Effector CD4-positive, alpha-beta T cell (primary cell): Measurements from ENCODE around the gene KDSR.

Source experiments
- DNase-seq: peaks from one replicate; pipeline ENCODE4 v3.0.0-alpha.2; 2020

Gene KDSR

DNA sequence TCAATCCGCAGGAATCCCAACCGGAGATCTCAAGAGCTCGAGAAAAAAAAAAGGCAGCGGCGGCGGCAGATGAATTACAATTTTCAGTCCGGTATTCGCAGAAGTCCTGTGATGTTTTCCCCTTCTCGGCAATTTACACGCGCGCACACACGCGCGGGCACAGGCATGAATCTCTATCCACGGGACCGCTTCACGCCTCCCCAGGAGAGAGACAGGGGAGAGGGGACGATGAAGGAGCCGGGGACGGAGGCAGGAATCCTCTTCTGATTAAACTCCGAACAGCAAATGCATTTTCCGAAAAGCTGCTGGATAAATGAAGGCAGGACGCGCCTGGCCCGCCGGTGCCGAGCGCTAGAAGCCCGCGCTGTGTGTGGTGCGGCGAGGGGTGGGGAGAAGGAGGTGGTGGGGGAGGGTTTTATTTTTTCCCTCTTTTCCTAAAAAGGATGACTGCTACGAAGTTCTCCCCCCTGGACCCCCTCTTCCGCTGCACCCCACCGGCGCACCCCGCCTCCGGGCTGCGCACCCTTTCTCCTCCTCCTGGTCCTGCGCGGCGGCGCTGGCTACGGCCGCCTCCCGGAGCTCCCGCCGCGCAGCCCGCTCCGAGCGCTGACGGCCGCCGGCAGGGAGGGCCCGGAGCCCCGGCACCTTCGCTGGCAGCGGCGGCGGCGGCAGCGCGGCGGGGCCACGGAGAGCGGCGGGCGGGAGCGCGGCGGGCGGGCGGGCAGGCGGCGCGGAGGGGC lies 47.5 kb downstream of the KDSR start, which contains the start of gene BCL2:
TSS of gene BCL2 (minus strand) at position 387 of the 740 bp plus-strand sequence.
- DNase-seq = no peak

DNA sequence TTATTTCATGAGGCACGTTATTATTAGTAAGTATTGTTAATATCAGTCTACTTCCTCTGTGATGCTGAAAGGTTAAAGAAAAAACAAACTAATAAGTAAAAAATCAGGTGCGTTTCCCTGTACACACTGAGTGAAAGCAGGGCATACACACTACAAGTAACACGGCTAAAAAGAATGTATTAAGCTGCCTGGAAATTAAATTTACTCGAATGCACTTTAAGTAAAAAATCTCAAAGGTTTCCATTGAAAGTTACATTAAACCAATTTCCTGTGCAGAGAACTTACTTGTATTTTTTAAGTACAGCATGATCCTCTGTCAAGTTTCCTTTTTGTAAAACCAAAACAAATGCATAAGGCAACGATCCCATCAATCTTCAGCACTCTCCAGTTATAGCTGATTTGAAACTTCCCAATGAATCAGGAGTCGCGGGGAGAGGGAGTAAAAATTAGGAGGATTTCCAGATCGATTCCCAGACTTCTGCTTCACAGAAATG lies 48.1 kb downstream of the KDSR start:
- no peak for DNase-seq

- DNase-seq = peak; percentile 70
These were observed 48.8 kb downstream of the KDSR start for GRCh38 chr18:63317982-63318888.

GRCh38 chr18:63317556-63317946 lies 49.5 kb downstream of the KDSR start:
- DNase-seq = no peak

DNA sequence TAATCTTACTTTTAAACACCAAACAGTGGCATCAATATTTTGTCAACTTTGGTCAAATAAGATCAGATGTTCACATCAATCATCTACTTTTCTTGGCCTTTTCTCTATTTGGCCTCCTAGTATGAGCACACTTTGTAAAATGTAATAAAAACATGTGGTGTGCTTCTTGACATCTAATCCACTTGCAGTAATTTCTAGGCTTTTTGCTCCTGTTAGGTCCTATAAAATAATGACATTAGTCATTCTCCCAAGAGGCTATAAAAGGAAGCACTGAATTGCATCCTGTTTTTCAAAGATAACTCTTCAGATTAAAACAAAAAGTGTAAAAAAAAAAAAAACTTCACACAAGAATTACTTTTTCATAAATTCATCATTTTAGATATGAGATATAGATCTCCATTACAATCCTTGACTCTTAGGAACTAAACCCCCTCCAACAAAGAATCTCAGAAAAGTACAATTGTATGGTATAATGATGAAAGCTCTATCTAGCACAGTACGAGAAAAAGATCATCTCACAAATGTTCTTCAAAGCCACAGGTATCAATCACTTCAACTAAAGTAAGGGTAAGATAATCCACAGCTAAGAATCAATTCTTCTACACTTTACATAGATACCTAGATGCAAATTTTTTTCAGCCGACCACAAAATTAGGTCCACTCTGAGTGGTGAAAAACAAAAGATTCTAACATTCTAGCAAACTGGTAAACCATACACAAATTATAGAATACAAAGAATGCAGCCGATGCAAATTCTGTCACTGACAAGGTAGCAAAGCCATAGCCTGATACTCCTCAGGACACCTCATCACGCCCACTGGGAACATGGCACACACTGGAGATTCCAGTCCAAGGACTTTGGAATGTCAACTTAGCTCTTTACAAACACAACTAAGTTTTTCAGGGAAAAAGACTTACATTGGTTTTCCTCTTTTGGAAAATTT lies 50.1 kb downstream of the KDSR start:
- no peak for DNase-seq

GRCh38 chr18:63315876-63316275 lies 51.1 kb downstream of the KDSR start:
- no peak for DNase-seq

DNA sequence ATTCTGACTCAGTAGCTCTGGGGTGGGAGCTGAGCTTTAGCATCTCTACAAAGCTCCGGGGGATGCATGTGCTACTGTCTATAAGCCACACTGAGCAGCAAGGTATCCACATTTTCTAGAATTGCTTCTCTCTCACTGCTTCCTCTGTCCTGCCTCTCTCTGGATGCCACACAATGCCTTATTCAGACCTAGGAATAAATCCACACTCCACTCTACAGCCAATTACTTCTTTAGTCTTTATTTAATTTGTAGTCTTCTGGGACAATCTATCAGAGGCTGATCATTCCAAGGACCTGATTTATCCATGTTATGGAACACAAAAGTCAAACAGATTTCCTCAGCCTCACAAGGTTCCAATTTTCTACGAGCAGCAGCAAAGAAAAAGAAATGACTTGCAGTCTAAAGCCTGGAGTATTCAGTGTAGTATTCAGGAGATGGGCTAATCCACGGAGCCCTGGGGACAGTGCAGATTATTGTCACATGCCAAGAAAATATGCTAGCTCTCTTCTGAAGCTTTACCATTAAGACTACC lies 51.8 kb downstream of the KDSR start:
- DNase-seq = no peak

DNA sequence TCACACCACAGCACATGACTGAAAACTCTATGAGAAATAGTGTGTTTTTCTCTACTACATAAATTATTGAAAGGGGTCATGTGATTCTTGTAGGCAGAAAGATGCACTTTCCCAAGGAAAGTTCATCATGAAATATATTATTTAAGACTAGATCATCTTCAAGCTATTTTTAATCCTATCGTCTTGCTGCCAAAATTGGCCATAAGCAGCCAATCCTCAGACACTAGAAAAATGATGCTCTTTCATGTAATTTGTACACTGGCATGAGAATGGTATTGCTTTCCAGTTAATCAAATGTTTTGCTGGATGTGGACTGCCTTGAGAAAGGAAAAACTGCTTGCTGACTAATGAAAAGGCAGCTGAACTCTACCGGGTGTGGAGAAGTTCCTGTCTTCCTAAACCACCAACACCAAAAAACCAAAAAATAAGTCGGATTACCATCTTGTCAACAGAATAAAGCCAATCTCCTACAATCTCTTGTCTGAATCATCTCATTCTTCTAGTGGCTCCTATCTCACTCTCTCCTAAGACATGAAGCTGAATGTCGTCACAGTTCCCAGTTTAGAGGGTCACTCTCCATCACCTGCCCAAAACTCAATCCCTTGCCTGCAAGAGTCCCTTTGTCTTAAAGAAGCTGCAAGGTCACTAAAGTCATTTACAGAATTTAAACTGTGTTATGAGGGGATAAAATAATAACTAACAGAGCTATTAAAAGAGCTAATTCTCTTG lies 52.8 kb downstream of the KDSR start:
- no peak for DNase-seq

DNA sequence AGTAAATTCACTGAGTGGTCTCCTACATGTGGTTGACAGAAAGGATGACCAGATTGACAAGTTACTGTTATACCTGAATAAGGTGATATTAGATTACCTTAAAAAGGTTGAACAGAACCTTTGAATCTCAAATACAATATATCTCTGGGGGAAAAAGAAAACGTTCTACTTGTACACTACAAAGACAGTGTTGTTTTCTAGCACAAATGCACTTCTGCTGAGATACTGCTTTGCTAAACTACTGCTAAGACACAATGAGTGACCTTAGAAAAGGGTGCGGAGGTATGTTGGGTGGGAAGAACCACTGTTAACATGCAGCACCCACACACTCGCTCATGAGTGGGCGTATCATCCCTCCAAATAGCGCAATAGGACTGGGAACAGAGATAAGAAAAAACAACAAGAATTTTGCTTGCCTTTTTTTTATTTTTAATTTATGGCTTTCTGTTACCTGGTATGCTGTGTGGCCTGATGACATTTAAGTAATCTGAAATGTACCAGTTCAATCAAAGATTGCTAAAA lies 53.5 kb downstream of the KDSR start:
- no peak for DNase-seq

GRCh38 chr18:63312737-63313395 lies 54.1 kb downstream of the KDSR start:
- no peak for DNase-seq

- no peak for DNase-seq
These were observed 55.0 kb downstream of the KDSR start for GRCh38 chr18:63312019-63312409.

GRCh38 chr18:63311118-63312018 lies 55.6 kb downstream of the KDSR start:
- no peak for DNase-seq

GRCh38 chr18:63309422-63309821 lies 57.6 kb downstream of the KDSR start:
- DNase-seq = peak; percentile 21

DNA sequence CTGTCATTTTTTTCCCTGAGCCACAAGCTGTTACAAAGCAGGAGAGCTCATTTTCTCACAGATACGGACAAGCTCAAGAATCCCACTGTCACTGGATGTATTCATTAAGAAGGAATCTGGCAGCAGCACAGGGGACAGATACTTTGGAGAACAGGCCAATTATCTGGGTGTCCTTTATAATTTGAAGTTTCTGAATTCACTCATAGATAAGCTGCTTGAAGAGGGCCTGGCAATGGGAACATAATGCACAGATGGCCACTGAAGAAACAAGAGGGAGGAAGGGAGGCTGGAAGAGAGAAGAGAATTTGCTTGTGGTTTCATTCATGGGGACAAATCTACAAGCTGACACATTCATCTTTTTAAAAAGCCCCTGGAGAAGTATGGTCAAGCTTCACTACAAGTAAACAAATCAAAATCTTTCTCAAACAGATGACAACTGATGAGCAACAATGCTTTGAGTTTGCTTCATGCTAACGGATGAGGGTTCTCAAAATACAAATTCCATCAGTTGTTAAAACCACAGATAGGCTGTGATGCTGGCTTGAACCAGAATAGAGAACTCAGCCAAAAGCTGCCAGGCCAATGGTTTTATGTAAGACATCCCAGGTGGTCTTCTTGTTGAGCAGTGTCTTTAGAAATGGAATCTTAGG lies 59.3 kb downstream of the KDSR start:
- DNase-seq = no peak

DNA sequence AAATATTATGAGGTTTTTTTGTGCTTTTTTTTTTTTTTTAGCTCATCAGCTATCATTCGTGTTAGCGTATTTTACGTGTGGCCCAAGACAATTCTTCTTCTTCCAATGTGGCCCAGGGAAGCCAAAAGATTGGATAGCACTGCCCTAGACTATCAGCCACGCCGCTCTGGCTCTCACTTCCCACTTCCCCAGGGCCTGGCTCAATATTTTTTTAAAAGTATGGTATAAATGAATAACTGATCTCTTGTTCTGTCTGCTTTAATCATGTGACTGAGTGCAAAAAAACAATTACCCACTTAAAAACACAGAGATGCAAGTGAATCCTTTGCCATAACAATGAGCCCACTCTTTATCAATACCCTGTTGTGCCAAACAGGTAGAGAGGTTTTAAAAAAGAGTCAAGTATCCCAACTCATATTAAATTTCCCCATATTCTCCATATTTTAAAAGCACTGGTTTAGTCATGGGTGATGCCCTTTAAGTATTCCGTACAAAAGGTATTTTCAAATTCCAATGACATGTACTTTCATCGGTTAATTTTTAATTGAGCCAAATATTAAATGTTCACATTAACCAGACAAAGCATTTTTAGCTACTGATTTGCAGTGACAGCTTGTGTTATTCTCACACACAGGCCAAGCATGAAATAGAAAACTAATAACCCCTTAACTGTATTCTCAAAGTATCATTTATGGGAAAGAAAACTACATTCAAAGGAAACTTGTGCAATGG lies 60.0 kb downstream of the KDSR start:
- no peak for DNase-seq

- no peak for DNase-seq
These were observed 60.8 kb downstream of the KDSR start for GRCh38 chr18:63306249-63306648.

DNA sequence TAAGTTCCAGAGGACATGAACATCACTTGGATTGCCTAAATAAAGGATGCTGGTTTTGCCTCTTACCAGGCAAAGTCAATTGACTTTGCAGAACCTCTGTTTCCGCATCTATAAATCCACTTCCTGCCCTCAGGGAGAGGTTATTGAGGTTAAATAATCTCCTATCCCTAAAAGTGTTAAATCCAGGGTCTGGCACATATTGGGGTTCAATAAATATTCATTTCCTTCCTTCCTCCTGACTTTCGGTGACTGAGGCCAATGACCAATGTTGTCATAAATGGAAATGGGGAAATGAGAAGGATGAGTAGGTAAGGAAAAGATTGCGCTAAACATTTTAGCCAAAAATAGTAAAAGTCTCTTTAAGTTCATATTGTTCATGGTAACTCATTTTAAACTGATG lies 63.5 kb downstream of the KDSR start:
- DNase-seq = no peak

DNA sequence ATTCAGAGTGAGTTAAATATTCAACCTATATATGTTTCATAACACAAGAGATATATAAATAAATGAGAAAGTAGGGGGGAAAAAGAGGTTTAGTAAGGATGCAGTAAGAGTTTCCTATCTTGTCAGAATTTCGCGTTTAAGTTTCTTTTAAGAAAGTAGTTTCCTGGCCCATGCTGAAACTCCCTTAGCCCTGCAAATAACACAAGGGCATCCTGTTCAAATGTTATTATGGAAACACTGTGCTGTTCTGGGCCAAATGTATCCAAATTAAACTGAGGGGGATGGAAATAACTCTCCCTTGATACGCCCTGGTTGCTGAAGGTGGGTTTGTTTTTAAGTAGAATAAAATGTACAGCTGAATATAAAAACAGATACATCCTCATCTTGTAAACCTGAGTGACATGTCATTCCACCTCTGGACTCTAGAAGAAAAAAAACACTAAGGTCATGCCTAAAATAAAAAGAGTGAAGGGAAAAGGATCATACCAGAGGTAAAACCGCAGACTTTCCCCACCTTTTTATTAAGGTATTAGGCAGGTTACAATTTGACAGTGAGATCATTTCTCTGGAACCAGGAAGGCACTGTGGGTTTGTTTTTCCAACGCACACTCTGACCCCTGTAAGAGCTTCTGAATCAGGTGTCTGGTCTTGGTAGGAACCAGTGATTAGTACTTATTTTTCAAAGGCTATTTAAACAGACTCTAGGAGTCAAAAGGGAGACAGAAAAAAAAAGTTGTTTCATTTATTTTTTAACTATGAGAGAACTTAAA lies 64.2 kb downstream of the KDSR start:
- DNase-seq = no peak
